Mesenchymal stem cell (in vitro differentiated cells and primary cell): ENCODE data around the gene AOPEP.

ENCODE experiments used
- DNase-seq: peaks from one replicate; pipeline ENCODE4 v3.0.0-alpha.2; 2013
- H2AFZ ChIP-seq: one replicate; pipeline ENCODE4 v1.6.1; 2013; ENCODE audit warnings: low read depth, mild to moderate bottlenecking, control low read depth, inconsistent platforms, low read length, moderate library complexity
- H2AK5ac ChIP-seq: 2 replicates; pipeline ENCODE4 v1.6.1; 2013; ENCODE audit warnings: low read length, moderate library complexity, mild to moderate bottlenecking, inconsistent platforms; ENCODE audit not compliant: severe bottlenecking
- H2BK120ac ChIP-seq: one replicate; pipeline ENCODE4 v1.6.1; 2013; ENCODE audit warnings: low read depth, mild to moderate bottlenecking, inconsistent platforms, low read length, moderate library complexity
- H2BK12ac ChIP-seq, 2 experiments: one replicate each; pipeline ENCODE4 v1.6.1; 2013; ENCODE audit warnings: inconsistent platforms in 2 of 2, low read length in 2 of 2, mild to moderate bottlenecking in 2 of 2, moderate library complexity in 2 of 2, control low read depth in 1 of 2
- H2BK15ac ChIP-seq: one replicate; pipeline ENCODE4 v1.6.1; 2013; ENCODE audit warnings: mild to moderate bottlenecking, low read depth, inconsistent platforms; ENCODE audit not compliant: poor library complexity, severe bottlenecking
- H2BK5ac ChIP-seq: 2 replicates; pipeline ENCODE4 v1.6.1; 2013; ENCODE audit warnings: low read depth, mild to moderate bottlenecking, low read length, control low read depth, inconsistent platforms; ENCODE audit not compliant: poor library complexity, severe bottlenecking
- H3K14ac ChIP-seq, 2 experiments: one replicate each; pipeline ENCODE4 v1.6.1; 2013; ENCODE audit warnings: inconsistent platforms in 2 of 2, low read length in 2 of 2, control low read depth in 1 of 2, mild to moderate bottlenecking in 1 of 2, moderate library complexity in 1 of 2
- H3K18ac ChIP-seq, 2 experiments: one replicate each; pipeline ENCODE4 v1.6.1; 2013; ENCODE audit warnings: inconsistent platforms in 2 of 2, low read length in 2 of 2, control low read depth in 1 of 2, low read depth in 1 of 2, mild to moderate bottlenecking in 1 of 2
- H3K23ac ChIP-seq, 2 experiments: one replicate each; pipeline ENCODE4 v1.6.1; 2013; ENCODE audit warnings: inconsistent platforms in 2 of 2, low read length in 2 of 2, mild to moderate bottlenecking in 2 of 2, moderate library complexity in 2 of 2, control low read depth in 1 of 2
- H3K27ac ChIP-seq: 2 replicates; pipeline ENCODE4 v1.5.1; 2013; ENCODE audit warnings: mild to moderate bottlenecking, moderate library complexity, low read length, control low read depth, inconsistent platforms; ENCODE audit not compliant: poor library complexity, severe bottlenecking
- H3K27me3 ChIP-seq, 2 experiments: 2 replicates each; pipeline versions ENCODE4 v1.6.1 to v1.7.0; 2013; ENCODE audit warnings: low read length in 2 of 2, mild to moderate bottlenecking in 2 of 2, moderate library complexity in 2 of 2, control low read depth in 1 of 2, inconsistent platforms in 1 of 2; ENCODE audit not compliant: control insufficient read depth in 1 of 2, insufficient read depth in 1 of 2
- H3K36me3 ChIP-seq, 2 experiments: 2 replicates each; pipeline versions ENCODE4 v1.6.1 to v1.7.0; 2013; ENCODE audit warnings: low read length in 2 of 2, control low read depth in 1 of 2, inconsistent platforms in 1 of 2, low read depth in 1 of 2, mild to moderate bottlenecking in 1 of 2; ENCODE audit not compliant: insufficient read depth in 2 of 2, control insufficient read depth in 1 of 2
- H3K4ac ChIP-seq, 2 experiments: one replicate each; pipeline ENCODE4 v1.6.1; 2013; ENCODE audit warnings: inconsistent platforms in 2 of 2, low read length in 2 of 2, mild to moderate bottlenecking in 2 of 2, moderate library complexity in 2 of 2, control low read depth in 1 of 2, low read depth in 1 of 2
- H3K4me1 ChIP-seq: 2 replicates; pipeline ENCODE4 v1.6.1; 2013; ENCODE audit warnings: low read depth, low read length, control low read depth; ENCODE audit not compliant: control insufficient read depth, insufficient read depth
- H3K4me2 ChIP-seq: 2 replicates; pipeline ENCODE4 v1.6.1; 2013; ENCODE audit warnings: low read length, mild to moderate bottlenecking, inconsistent platforms; ENCODE audit not compliant: poor library complexity, severe bottlenecking
- H3K4me3 ChIP-seq, 2 experiments: 2 replicates each; pipeline versions ENCODE4 v1.5.1 to v1.7.0; 2013; ENCODE audit warnings: low read length in 2 of 2, mild to moderate bottlenecking in 2 of 2, control low read depth in 1 of 2, low read depth in 1 of 2; ENCODE audit not compliant: insufficient read depth in 1 of 2
- H3K79me1 ChIP-seq: replicated peaks from 2 replicates; pipeline ENCODE4 v1.6.1; 2013; ENCODE audit warnings: mild to moderate bottlenecking, control low read depth, low read length, inconsistent platforms; ENCODE audit not compliant: poor library complexity, severe bottlenecking
- H3K9ac ChIP-seq: 2 replicates; pipeline ENCODE4 v1.7.0; 2013; ENCODE audit warnings: mild to moderate bottlenecking, low read length, moderate library complexity
- H3K9me3 ChIP-seq: 2 replicates; pipeline ENCODE4 v1.7.0; 2013; ENCODE audit warnings: mild to moderate bottlenecking, low read length; ENCODE audit not compliant: control insufficient read depth
- H4K8ac ChIP-seq: one replicate; pipeline ENCODE4 v1.6.1; 2013; ENCODE audit warnings: inconsistent platforms, mild to moderate bottlenecking, low read length, moderate library complexity
- H4K91ac ChIP-seq: one replicate; pipeline ENCODE4 v1.6.1; 2013; ENCODE audit warnings: mild to moderate bottlenecking, low read length, inconsistent platforms
- WGBS: methylation state at CpG from one replicate; pipeline ENCODE4 v1.1.7; 2013; ENCODE audit warnings: mixed read lengths; 5-methylcytosine and 5-hydroxymethylcytosine counted together

AOPEP gene

DNA sequence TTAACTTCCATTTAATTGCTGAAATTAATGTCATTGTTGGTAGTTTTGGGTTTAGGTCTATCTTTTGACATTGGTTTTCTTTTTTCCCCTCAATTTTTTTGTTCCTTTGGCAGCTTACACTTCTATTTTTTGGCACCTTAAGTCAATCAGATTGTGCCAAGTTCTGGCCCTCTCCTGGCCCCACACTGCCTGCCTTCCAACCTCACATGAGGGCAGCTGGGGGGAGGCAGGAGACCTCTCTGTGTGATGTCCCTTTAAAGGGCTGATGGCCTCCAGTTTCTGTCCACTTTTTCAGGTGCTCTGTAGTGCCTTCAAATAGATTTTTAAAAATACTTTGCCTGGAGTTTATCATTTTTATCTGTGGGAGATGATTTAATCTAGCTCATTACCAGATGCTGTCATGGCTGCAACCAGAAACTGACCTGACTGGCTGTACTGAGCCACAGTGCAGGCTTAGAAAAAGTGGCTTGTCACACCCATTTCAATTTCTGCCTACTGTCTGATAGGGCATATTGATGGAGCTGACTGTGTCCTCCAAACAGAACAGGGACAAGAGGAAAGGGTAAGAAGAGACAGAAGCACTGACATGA is 394.4 kb downstream of the AOPEP start:
- Histone ChIP-seq H3K27me3 (no peaks in the 10 kb centered on the region), H2BK15ac (no peak overlapping the region), H2BK12ac (no peak overlapping the region), H3K27ac (no peak overlapping the region), H2AK5ac (no peak overlapping the region), H3K4ac (no peak overlapping the region), H4K8ac (peak overlapping the region; percentile 32), H3K4me1 (no peaks in the 10 kb centered on the region), H3K18ac (no peak overlapping the region), H3K79me1 (no peaks in the 10 kb centered on the region), H3K23ac (no peak overlapping the region), H4K91ac (no peak overlapping the region), H2BK5ac (no peak overlapping the region), H3K4me2 (no peak overlapping the region), H2AFZ (no peak overlapping the region), H3K9me3 (no peaks in the 10 kb centered on the region), H3K9ac (no peak overlapping the region), H2BK120ac (no peak overlapping the region), H3K4me3 (no peak overlapping the region), H3K14ac (no peak overlapping the region), H3K36me3 (peaks cover 0 to 3% of the 10 kb centered on the region in 2 experiments)
- no peak for DNase-seq

DNA sequence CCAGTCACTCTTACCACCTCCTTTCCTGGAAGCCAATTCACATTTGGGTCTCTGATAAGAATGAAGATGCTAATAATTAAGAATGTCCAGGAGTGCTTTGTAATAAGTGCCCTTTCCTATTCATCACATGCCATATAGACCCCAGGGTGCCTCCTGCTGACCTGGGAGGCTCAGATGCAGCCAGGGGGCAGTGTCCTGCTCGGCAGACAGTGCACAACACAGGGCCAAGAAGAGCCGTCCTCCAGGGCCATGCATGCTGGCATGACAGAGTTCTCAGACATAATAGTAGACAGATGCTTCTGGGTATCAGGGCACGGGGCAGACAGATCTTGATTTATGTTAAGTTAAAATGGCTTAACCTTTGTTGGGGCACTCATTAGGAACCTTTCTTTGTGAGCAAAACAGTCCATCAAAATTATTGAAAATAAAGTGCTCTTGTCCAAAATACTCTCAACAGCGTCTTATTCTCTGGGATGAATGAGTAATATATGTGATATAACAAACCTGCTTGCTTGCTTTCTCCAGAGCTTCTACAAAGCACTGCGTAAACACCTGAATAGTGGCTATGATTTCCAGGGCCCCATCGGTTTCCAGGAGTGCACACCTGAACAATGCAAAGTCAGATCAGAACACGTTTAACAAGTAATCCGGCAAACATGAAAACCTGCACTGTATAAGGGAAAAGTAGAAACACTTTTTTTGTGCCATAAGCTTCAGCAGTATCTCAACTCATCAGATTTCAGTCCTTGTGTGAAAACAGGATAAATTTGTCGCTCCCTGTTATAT is 398.3 kb downstream of the AOPEP start:
- no peak overlapping the region for H2BK15ac ChIP-seq
- no peak overlapping the region for H2AFZ ChIP-seq
- DNase-seq = no peak
- no peaks in the 10 kb centered on the region for H3K9me3 ChIP-seq
- H3K4me3 ChIP-seq = no peak overlapping the region
- WGBS = 90% methylated on average over 7 of the region's 9 CpGs
- H3K18ac ChIP-seq = no peak overlapping the region
- H2BK5ac ChIP-seq = no peak overlapping the region
- no peak overlapping the region for H3K4me2 ChIP-seq
- H3K23ac ChIP-seq = no peak overlapping the region
- H3K27me3 ChIP-seq = no peaks in the 10 kb centered on the region
- H3K4me1 ChIP-seq = peaks cover 5% of the 10 kb centered on the region
- H3K14ac ChIP-seq = no peak overlapping the region
- no peak overlapping the region for H3K4ac ChIP-seq
- H3K36me3 ChIP-seq = peaks cover 0 to 3% of the 10 kb centered on the region in 2 experiments
- H3K79me1 ChIP-seq = no peaks in the 10 kb centered on the region
- H2AK5ac ChIP-seq = no peak overlapping the region
- no peak overlapping the region for H4K8ac ChIP-seq
- no peak overlapping the region for H2BK12ac ChIP-seq
- no peak overlapping the region for H3K27ac ChIP-seq
- H2BK120ac ChIP-seq = no peak overlapping the region
- H4K91ac ChIP-seq = no peak overlapping the region
- H3K9ac ChIP-seq = no peak overlapping the region

DNA sequence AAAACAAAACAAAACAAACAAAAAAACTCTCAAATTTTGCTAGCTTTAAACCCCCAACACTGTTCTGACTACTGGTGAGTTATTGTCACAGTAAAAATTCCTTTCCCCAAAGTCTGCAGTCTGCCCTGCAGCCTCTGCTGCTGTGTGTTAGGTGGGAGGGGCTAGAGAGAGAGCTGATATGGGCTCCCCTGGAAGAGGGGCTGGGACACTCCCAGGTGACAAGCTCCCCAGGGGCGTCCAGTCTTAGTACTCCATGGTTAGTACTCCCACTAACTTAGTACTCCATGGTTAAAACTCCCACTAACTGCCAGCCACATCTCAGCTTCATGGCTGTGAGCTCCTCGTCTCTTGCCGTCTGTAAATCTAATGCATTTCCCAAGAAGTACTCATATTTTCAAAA is 399.2 kb downstream of the AOPEP start:
- no peak overlapping the region for H2BK12ac ChIP-seq
- no peak overlapping the region for H2BK15ac ChIP-seq
- H3K4me1 ChIP-seq = peaks cover 6% of the 10 kb centered on the region
- no peak overlapping the region for H2AFZ ChIP-seq
- no peak overlapping the region for H3K4me2 ChIP-seq
- no peak overlapping the region for H3K23ac ChIP-seq
- H2AK5ac ChIP-seq = no peak overlapping the region
- H2BK120ac ChIP-seq = no peak overlapping the region
- H3K4me3 ChIP-seq = no peak overlapping the region
- no peak overlapping the region for H3K18ac ChIP-seq
- DNase-seq = no peak
- no peaks in the 10 kb centered on the region for H3K27me3 ChIP-seq
- H3K79me1 ChIP-seq = no peaks in the 10 kb centered on the region
- no peak overlapping the region for H3K27ac ChIP-seq
- no peaks in the 10 kb centered on the region for H3K9me3 ChIP-seq
- no peak overlapping the region for H3K4ac ChIP-seq
- WGBS = 60% methylated on average over 1 of the region's 3 CpGs
- H4K91ac ChIP-seq = no peak overlapping the region
- H3K14ac ChIP-seq = no peak overlapping the region
- no peak overlapping the region for H4K8ac ChIP-seq
- H3K36me3 ChIP-seq = peaks cover 0 to 3% of the 10 kb centered on the region in 2 experiments
- H3K9ac ChIP-seq = no peak overlapping the region
- no peak overlapping the region for H2BK5ac ChIP-seq

DNA sequence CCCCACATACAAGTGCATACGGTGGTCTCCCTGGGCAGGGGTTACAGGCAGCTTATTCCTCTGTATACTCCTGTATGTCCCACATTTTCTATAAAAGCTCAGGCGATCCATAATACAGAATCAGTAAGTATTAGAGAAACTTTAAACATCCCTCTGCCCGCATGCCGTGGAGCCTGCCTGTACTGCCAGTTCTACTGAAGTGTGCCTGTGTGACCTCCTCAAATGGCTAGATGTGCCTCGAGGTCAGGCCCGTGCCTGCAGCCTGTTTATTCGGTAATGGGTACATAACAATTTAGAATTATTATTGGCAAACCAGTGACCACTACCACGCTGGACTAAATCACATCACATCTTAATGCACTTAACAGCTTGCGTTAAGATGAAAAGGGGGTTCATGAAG is 400.2 kb downstream of the AOPEP start:
- no peak overlapping the region for H2BK15ac ChIP-seq
- no peak overlapping the region for H3K9ac ChIP-seq
- no peak overlapping the region for H2AFZ ChIP-seq
- H3K18ac ChIP-seq = no peak overlapping the region
- H3K4ac ChIP-seq = no peak overlapping the region
- peaks cover 0 to 3% of the 10 kb centered on the region in 2 experiments for H3K36me3 ChIP-seq
- H3K4me2 ChIP-seq = no peak overlapping the region
- DNase-seq = no peak
- H3K4me3 ChIP-seq = no peak overlapping the region
- H4K91ac ChIP-seq = no peak overlapping the region
- no peak overlapping the region for H3K23ac ChIP-seq
- peaks cover 9% of the 10 kb centered on the region for H3K4me1 ChIP-seq
- no peaks in the 10 kb centered on the region for H3K9me3 ChIP-seq
- H3K27me3 ChIP-seq = no peaks in the 10 kb centered on the region
- no peak overlapping the region for H3K14ac ChIP-seq
- no peak overlapping the region for H2AK5ac ChIP-seq
- no peaks in the 10 kb centered on the region for H3K79me1 ChIP-seq
- no peak overlapping the region for H4K8ac ChIP-seq
- H2BK120ac ChIP-seq = no peak overlapping the region
- 92% methylated on average over 8 of the region's 9 CpGs for WGBS
- no peak overlapping the region for H3K27ac ChIP-seq
- H2BK12ac ChIP-seq = no peak overlapping the region
- no peak overlapping the region for H2BK5ac ChIP-seq
